RPMI8226 (cell line): ENCODE results near the gene GOSR2.
A peak's percentile ranks its signal among the peaks of the same experiment; 100 is the strongest.

Experiments
- DNase-seq: peaks from one replicate; pipeline ENCODE4 v3.0.0-alpha.2; 2015

GOSR2 gene

GRCh38 chr17:46922804-46923635 lies at the start of gene GOSR2:
TSS of gene GOSR2 (plus strand) at chr17:46923160. CDS start at chr17:46923193, 33 bp downstream.
- DNase-seq: peak; percentile 92

GRCh38 chr17:46873941-46874645 lies 48.9 kb upstream of the GOSR2 start:
- DNase-seq: peak; percentile 61

DNA sequence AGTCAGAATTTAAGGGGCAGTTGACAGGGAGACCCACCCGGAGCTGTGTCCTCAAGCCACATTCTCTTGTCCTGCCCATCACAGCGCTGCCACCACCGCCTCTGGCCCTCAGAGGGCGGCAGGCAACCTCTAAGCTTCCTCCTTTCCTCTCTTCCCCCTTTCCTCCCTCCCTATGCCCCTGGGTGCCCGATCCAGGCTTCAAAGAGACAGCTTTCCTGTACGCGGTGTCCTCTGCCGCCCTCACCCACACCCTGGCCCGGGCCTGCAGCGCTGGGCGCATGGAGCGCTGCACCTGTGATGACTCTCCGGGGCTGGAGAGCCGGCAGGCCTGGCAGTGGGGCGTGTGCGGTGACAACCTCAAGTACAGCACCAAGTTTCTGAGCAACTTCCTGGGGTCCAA lies 48.1 kb upstream of the GOSR2 start:
- no peak for DNase-seq

DNA sequence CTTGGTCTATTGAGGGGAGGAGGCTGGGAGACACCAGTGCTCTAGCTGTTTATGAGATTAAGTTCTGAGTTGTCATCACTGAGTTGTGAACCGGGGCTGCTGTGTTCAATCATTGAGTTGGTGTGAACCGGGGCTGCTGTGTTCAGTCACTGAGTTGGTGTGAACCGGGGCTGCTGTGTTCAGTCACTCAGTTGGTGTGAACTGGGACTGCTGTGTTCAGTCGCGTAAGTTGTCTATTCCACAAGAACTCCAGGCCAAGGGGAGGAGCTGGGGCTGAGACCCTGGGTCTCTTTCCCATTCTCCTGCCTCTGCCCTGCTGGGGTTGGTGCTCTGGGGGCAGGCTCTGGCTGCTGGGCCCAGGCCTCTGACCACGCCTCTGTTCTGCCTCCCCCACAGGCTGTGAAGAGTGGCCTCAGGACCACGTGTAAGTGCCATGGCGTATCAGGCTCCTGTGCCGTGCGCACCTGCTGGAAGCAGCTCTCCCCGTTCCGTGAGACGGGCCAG lies 47.1 kb upstream of the GOSR2 start:
- DNase-seq: no peak

DNA sequence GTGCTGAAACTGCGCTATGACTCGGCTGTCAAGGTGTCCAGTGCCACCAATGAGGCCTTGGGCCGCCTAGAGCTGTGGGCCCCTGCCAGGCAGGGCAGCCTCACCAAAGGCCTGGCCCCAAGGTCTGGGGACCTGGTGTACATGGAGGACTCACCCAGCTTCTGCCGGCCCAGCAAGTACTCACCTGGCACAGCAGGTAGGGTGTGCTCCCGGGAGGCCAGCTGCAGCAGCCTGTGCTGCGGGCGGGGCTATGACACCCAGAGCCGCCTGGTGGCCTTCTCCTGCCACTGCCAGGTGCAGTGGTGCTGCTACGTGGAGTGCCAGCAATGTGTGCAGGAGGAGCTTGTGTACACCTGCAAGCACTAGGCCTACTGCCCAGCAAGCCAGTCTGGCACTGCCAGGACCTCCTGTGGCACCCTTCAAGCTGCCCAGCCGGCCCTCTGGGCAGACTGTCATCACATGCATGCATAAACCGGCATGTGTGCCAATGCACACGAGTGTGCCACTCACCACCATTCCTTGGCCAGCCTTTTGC lies 46.5 kb upstream of the GOSR2 start:
- peak; percentile 93 for DNase-seq

DNA sequence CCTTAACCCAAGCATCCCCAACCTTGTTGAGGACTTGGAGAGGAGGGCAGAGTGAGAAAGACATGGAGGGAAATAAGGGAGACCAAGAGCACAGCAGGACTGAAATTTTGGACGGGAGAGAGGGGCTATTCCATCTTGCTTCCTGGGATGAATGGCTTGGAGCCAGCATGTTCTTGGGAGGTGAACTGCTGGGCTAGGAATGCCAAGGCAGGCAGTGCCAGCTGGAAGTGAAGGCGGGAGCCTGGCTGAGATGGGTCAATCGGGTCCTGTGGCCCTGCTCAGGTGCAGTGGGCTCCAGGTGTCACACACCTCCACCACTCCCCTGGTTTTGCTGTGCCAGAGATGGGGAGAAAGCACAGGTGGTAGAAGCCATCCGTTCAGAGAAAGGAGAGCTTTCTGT lies 46.0 kb upstream of the GOSR2 start:
- DNase-seq: no peak

- peak; percentile 34 for DNase-seq
These were observed 45.5 kb upstream of the GOSR2 start for GRCh38 chr17:46877466-46877865.

DNA sequence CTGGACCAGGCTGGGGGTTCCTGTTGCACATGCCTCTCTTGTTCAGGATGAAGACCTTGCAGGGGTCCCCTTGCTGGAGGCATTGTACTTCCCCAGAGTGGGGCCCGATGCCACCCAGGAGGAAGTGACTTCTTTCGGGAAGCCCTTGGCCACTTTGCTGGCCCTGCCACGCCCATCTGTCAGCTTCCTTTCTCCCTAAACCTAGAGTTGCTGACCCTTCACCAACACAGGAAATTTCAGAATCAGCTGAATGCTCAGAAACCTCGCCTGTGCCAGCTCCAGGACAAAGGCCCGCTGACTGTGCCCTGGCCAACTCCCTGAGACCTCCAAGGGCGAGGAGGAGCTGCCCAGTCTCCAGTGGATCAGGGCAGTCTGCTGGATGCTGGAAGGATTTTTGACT lies 44.9 kb upstream of the GOSR2 start:
- DNase-seq: peak; percentile 56

DNA sequence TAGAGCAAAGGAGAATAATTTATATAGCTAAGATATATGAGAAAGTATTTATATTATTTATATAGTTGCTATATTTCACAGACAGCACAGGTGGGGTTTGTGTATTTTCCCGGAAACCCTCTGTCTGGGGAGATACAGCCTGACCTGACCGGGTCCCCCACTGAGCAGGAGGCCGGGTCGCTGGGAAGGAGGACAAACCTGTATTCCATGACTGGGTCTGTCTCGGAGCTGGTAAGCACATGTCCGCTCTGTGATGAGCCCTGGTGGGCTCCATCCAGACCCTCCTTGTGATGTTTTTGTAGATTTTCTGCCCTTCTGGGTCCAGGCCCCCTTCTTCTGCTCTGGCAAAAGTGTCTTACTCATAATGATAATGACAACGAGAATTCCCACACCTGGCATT lies 43.9 kb upstream of the GOSR2 start:
- DNase-seq: no peak

- no peak for DNase-seq
These were observed 41.9 kb upstream of the GOSR2 start for GRCh38 chr17:46881015-46881414.

DNA sequence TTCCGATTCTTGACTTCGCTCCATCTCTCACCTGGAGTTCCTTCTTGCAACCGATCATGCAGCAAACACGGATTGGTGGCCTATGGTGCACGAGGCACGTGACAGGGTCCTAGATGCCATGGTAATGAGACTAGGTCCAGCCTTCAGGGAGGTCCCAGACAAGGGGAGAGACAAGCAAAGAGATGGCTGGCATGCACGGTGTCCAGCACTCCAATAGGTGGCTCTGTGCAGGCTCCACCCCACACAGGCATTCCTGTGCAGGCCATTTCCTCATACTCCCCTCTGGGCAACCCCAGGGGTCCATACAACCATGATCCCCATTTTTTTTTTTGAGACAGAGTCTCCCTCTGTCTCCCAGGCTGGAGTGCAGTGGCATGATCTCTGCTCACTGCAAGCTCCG lies 40.3 kb upstream of the GOSR2 start:
- no peak for DNase-seq

DNA sequence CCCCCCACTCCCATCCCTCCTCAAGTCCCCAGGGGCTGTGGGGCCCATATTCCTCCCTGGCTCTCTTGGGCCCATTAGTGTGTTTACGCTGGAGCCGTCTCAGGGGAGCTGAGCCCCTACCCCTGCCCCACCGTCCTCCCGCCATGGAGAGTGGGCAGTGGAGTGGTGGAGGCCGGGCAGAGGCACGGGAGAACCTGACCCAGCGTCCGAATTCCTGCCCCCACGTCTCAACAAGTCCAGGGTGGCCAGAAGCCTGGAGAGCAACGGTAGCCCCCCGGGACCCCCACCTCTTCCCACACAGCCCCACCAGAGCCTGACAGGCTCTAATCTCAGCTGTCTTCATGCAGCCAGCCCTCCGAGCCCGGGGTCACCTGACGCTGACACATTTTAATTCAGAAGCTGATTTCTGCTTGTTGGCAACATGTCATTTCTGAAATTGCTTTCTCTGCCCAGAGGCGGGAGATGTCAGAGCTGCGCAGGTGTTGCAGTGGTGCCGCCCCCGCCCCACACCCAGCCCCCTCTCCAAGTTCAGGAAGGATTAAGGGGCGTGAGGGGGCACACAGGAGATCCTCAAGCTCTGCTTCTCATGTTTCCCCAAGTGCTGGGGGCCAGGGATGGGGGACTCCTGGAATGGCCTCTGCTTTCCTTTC lies 39.0 kb upstream of the GOSR2 start:
- no peak for DNase-seq

DNA sequence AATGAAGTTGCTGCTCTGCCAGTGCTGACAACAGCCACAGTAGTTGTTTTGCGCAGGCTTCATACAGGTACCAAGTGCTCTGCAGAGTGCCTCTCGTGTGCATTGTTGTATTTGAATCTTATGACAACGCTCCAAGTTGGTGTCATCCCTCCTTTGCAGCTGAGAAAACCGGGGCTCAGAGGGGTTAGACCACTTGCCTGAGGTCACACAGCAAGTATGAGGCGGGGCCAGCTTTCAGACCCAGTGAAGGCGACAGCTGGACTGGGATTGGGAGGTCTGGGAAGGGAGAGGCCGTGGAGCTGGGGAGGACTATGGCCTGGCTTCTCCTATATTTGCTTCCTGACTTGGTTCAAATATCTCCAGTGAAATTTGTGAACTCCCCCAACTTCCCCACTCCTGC lies 38.4 kb upstream of the GOSR2 start:
- DNase-seq: no peak

GRCh38 chr17:46885415-46886309 lies 37.3 kb upstream of the GOSR2 start:
- no peak for DNase-seq

DNA sequence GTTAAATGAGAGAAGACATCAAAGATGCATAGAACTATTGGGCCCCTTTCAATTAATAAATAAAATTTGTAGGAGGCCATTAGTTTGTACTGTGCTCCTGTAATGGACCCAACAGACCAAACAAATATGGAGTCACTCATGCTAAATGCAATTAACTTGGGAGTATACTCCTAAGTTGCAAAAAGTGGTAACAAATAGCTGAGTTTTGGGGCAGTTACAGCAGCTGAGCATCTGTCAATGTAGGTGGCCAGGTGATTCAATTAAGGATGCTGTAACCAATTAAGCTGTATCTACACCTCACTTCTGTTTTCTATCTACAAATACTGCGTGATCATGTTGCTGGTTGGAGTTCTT lies 36.7 kb upstream of the GOSR2 start:
- DNase-seq: no peak

- DNase-seq: no peak
These were observed 35.2 kb upstream of the GOSR2 start for GRCh38 chr17:46887717-46888116.

DNA sequence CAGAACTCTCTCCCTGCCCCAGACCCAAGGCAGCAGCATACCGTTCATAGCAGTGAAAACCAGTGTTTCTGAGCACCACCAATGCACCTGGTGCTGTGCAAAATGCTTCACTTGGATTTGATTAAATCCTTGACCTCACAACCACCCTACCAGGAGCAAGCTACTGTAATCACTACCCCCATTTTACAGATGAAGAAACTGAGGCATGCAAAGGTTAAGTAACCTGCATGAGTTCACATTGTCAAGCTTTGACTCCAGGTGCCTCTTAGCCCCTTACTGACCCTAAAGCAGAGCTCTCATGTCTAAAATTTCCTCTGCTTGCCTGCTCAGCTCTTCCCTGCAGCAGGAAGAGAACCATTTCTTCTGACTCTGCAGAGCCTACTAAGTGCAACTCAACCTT lies 34.2 kb upstream of the GOSR2 start:
- DNase-seq: no peak

DNA sequence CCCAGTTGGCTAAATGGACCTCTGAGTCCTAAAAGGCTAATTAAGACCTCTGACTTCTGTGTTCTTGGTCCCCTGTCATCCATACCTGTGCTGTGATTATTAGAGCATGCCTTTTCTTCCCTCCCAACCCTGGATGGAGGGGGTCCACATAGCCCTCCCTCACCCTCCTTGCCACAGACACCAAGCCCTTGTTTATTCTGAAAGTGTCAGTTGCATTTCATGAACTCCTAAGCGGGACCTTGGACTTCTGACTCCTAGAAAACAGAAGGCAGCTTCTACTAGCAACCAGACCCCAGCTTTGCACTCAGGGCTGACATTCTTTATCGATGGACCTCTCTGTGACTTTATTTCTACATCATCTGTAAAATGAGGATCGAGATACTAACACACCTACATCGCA lies 33.4 kb upstream of the GOSR2 start:
- DNase-seq: no peak

DNA sequence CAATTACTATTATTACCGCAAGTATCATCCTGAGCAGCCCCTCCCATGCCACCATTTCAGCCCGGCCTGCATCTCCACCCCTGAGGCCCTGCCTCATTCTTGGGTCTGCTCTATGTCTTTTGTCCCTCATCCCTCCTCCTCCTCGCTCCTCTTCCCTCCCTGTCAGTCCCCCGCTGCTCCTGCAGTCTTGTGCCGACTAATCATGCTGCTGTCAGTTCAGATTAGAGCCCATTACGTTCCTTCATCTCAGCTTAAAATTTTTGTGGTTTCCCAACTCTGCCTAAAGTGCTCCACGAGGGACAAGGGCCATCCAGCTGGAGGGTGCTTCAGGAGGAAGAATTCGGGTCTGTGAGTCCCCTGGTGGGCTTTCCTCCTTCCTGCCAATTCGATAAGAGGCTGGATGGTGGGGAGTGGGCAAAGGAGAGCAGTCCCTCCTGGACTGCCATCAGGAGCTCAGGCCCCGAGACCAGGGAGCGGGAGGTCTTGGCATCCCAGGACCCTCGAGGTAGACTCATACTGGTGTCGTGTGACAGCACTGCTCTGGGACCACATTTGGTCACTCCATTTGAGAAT lies 32.9 kb upstream of the GOSR2 start:
- no peak for DNase-seq

DNA sequence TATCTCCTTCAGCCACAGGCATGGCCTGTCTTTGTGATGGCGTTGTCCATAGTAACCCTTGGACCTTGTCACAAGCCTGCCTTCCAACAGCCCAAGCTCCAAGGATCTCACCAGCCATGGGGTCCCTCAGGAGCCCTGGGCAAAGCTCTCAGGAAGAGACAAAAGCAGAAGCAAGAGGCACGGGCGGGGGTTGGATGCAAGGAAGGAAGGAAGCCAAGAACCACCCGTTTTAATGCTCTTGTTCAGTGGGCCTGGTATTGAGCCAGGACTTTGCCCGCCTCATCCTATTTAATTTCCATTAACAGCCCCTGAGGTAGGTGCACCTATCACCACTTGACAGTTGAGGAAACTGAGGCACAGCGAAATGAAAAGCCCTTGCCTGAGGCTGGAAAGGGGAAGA lies 32.3 kb upstream of the GOSR2 start:
- DNase-seq: no peak

GRCh38 chr17:46892192-46892703 lies 30.7 kb upstream of the GOSR2 start:
- no peak for DNase-seq

- DNase-seq: no peak
These were observed 28.9 kb upstream of the GOSR2 start for GRCh38 chr17:46894024-46894423.
